K562 (cell line): ENCODE data around the gene GGT6. TPM values are rescaled to one million over a fixed set of nuclear protein-coding genes. Genes with fewer than 3 reads are reported as not detected.

Source experiments
- ASH1L ChIP-seq: fragments of 450-650 bp; IDR thresholded peaks from 2 replicates; pipeline ENCODE4 v1.6.1; 2018; ENCODE audit warnings: borderline replicate concordance, mild to moderate bottlenecking, low read depth; ENCODE audit not compliant: partially characterized antibody
- CBFA2T3 ChIP-seq: fragments of 450-650 bp; IDR thresholded peaks from 2 replicates; pipeline ENCODE4 v1.6.1; 2017
- E2F6 ChIP-seq, 2 experiments: IDR thresholded peaks; 2 replicates each; pipeline ENCODE4 v1.6.1; 2011; ENCODE audit warnings: borderline replicate concordance in 1 of 2, control low read depth in 1 of 2, low read depth in 1 of 2, low read length in 1 of 2, mild to moderate bottlenecking in 1 of 2, mixed read lengths in 1 of 2, moderate library complexity in 1 of 2; ENCODE audit not compliant: insufficient read depth in 1 of 2, insufficient read length in 1 of 2, poor library complexity in 1 of 2, severe bottlenecking in 1 of 2; ENCODE audit errors: extremely low read depth in 1 of 2
- PCBP1 ChIP-seq: fragments of 200-400 bp; formaldehyde crosslinking; IDR thresholded peaks from 2 replicates; pipeline ENCODE4 v1.6.1; 2018; ENCODE audit warnings: mild to moderate bottlenecking, low read depth, low read length; ENCODE audit not compliant: poor library complexity, severe bottlenecking
- SMC3 ChIP-seq: conservative IDR thresholded peaks from 2 replicates; pipeline ENCODE4 v1.6.1; 2011; ENCODE audit warnings: low read depth, low read length, improper control_type of control experiment; ENCODE audit not compliant: insufficient read depth
- SRSF3 ChIP-seq: fragments of 200-400 bp; formaldehyde crosslinking; IDR thresholded peaks from 2 replicates; pipeline ENCODE4 v1.6.1; 2016; ENCODE audit warnings: mild to moderate bottlenecking, low read length, moderate library complexity; ENCODE audit not compliant: insufficient read depth
- TAL1 ChIP-seq: fragments of 450-650 bp; IDR thresholded peaks from 2 replicates; pipeline ENCODE4 v1.6.1; 2016; ENCODE audit warnings: mild to moderate bottlenecking
- TOE1 ChIP-seq, 2 experiments: fragments of 450-650 bp in 1 of 2; sonication (generic) in 1 of 2; formaldehyde crosslinking in 1 of 2; IDR thresholded peaks; 2 replicates each; pipeline versions ENCODE4 v1.7.1 to v1.8.0; 2016 to 2022; ENCODE audit warnings: borderline replicate concordance in 2 of 2, mild to moderate bottlenecking in 2 of 2, antibody characterized with exemption in 1 of 2, inconsistent platforms in 1 of 2, low read depth in 1 of 2, missing genetic modification reagents in 1 of 2, moderate library complexity in 1 of 2
- XRCC3 ChIP-seq: fragments of 450-650 bp; IDR thresholded peaks from 2 replicates; pipeline ENCODE4 v1.6.1; 2017; ENCODE audit warnings: mild to moderate bottlenecking, moderate library complexity
- ZBTB2 ChIP-seq: fragments of 450-650 bp; IDR thresholded peaks from 2 replicates; pipeline ENCODE4 v1.6.1; 2016; ENCODE audit warnings: antibody characterized with exemption
- ZMIZ1 ChIP-seq, 2 experiments: fragments of 150-350 bp in 1 of 2; IDR thresholded peaks; 2 replicates each; pipeline ENCODE4 v1.6.1; 2012 to 2016; ENCODE audit warnings: low read depth in 2 of 2, low read length in 2 of 2, mild to moderate bottlenecking in 1 of 2, moderate library complexity in 1 of 2
- ZNF232 ChIP-seq: sonication (generic); formaldehyde crosslinking; IDR thresholded peaks from 2 replicates; pipeline ENCODE4 v1.8.0; 2022; ENCODE audit warnings: mild to moderate bottlenecking, missing genetic modification reagents
- ZNF311 ChIP-seq: fragments of 250-450 bp; sonication (Bioruptor Pico); IDR thresholded peaks from 2 replicates; pipeline ENCODE4 v1.4.0; 2020; ENCODE audit warnings: mild to moderate bottlenecking, moderate library complexity
- ZNF592 ChIP-seq: fragments of 450-650 bp; IDR thresholded peaks from 2 replicates; pipeline ENCODE4 v1.6.1; 2017; ENCODE audit warnings: antibody characterized with exemption, mild to moderate bottlenecking
- ZNF77 ChIP-seq: fragments of 250-450 bp; sonication (Bioruptor Pico); IDR thresholded peaks from 2 replicates; pipeline ENCODE4 v1.5.0; 2020
- polyA plus RNA-seq, 8 experiments: library from polyadenylated mRNA; depleted of rRNA in 4 of 8; stranded (reverse) in 5 of 8; unstranded in 3 of 8; fragments of >200 nt; fragmentation: Nextera tagmentation in 2 of 8; fragmentation: Illumina TruSeq in 1 of 8; extraction: Ambion mirVana in 2 of 8; extraction: Trizol in 1 of 8; gene quantifications; 2 replicates each; pipeline versions ENCODE4 v1.2.1 to v1.2.3, GENCODE V29; 2011 to 2014; ENCODE audit warnings: inconsistent platforms in 1 of 8, missing spikeins in 1 of 8
- total RNA-seq, 7 experiments: library from RNA; depleted of rRNA in 6 of 7; stranded (reverse); fragments of >200 nt in 6 of 7; fragmentation: Illumina TruSeq in 2 of 7; extraction: Trizol in 2 of 7; gene quantifications; 2 replicates each; pipeline versions ENCODE4 v1.2.1 to v1.2.3, GENCODE V29; 2011 to 2021; ENCODE audit warnings: low replicate concordance in 1 of 7

Gene GGT6
- total and polyA plus RNA-seq, 9 of the 15 experiments (the other 6 are each of a cell fraction or from before 2014, with no cell fraction given) = 0.09 TPM; not detected in 8

GRCh38 chr17:4554997-4555799 lies 5.2 kb downstream of the GGT6 start, which contains the start of gene MYBBP1A (continued):
- TF ChIP-seq ZMIZ1 (IDR thresholded peaks at IDR 0.05; ENCODE audit: low read depth in 2 of 2, low read length in 2 of 2) = no peak
- TF ChIP-seq TOE1 (IDR thresholded peaks at IDR 0.05; ENCODE audit: borderline replicate concordance) = no peak; the same call in 1 of the 2 replicates
- no peak for TF ChIP-seq TOE1 (CRISPR knock-in tag; IDR thresholded peaks at IDR 0.05; ENCODE audit: borderline replicate concordance, low read depth)
- no peak for TF ChIP-seq XRCC3
- no peak for TF ChIP-seq ZNF311 (CRISPR knock-in tag)
- TF ChIP-seq TAL1 = no peak
- TF ChIP-seq ZNF232 (CRISPR knock-in tag) = no peak
- TF ChIP-seq E2F6 (IDR thresholded peaks at IDR 0.05; ENCODE audit: borderline replicate concordance in 1 of 2, extremely low read depth in 1 of 2, insufficient read depth in 1 of 2, insufficient read length in 1 of 2, low read depth in 1 of 2, low read length in 1 of 2, poor library complexity in 1 of 2, severe bottlenecking in 1 of 2) = peak; percentile 65 to 87
- 0 out of 2 replicates have a peak, but pooled peaks have one; percentile 29 for TF ChIP-seq ZNF592
- no peak for TF ChIP-seq ASH1L
- TF ChIP-seq ZNF77 (CRISPR knock-in tag) = no peak
- TF ChIP-seq CBFA2T3 = no peak
- TF ChIP-seq PCBP1 = no peak
- no peak for TF ChIP-seq SMC3
- TF ChIP-seq SRSF3 = no peak
- TF ChIP-seq ZBTB2 = peak; percentile 95
